Spleen (tissue), 11 donors: ENCODE data around the gene HK3. TPM values are rescaled to one million over a fixed set of nuclear protein-coding genes. Genes with fewer than 3 reads are reported as not detected.

ENCODE experiments used
- DNase-seq: peaks from one replicate; pipeline ENCODE4 v3.0.0-alpha.2; 2020
- H3K27ac ChIP-seq, 8 donors: fragments of 200-600 bp; sonication (generic) in 7 of 8; 1 replicate in 4 of 8; 2 replicates in 4 of 8; pipeline versions ENCODE4 v1.5.0 to v1.8.0; 2016 to 2021; ENCODE audit warnings: inconsistent platforms in 4 of 8, mild to moderate bottlenecking in 4 of 8, moderate library complexity in 1 of 8
- H3K27me3 ChIP-seq, 7 donors: fragments of 200-600 bp; sonication (generic) in 6 of 7; replicated peaks in 1 of 7; 1 replicate in 4 of 7; 2 replicates in 3 of 7; pipeline versions ENCODE4 v1.5.0 to v1.8.0; 2016 to 2021; ENCODE audit warnings: inconsistent platforms in 3 of 7, mild to moderate bottlenecking in 1 of 7
- H3K36me3 ChIP-seq, 6 donors: fragments of 200-600 bp; sonication (generic) in 5 of 6; 1 replicate in 4 of 6; 2 replicates in 2 of 6; pipeline versions ENCODE4 v1.5.0 to v1.8.0; 2016 to 2021; ENCODE audit warnings: inconsistent platforms in 2 of 6
- H3K4me1 ChIP-seq, 6 donors: fragments of 200-600 bp; sonication (generic) in 5 of 6; 1 replicate in 3 of 6; 2 replicates in 3 of 6; pipeline versions ENCODE4 v1.5.0 to v1.8.0; 2016 to 2021; ENCODE audit warnings: inconsistent platforms in 3 of 6
- H3K4me3 ChIP-seq, 8 donors: fragments of 200-600 bp; sonication (generic) in 7 of 8; 1 replicate in 4 of 8; 2 replicates in 4 of 8; pipeline versions ENCODE4 v1.5.0 to v1.8.0; 2016 to 2021; ENCODE audit warnings: inconsistent platforms in 4 of 8, mild to moderate bottlenecking in 4 of 8, moderate library complexity in 2 of 8
- H3K9me3 ChIP-seq, 8 donors: fragments of 200-600 bp; sonication (generic) in 7 of 8; 1 replicate in 4 of 8; 2 replicates in 4 of 8; pipeline versions ENCODE4 v1.5.0 to v1.8.0; 2016 to 2021; ENCODE audit warnings: inconsistent platforms in 4 of 8
- CTCF ChIP-seq, 11 experiments: fragments of 200-600 bp in 7 of 11; fragments of 450-650 bp in 4 of 11; sonication (generic) in 4 of 11; IDR thresholded peaks in 8 of 11; conservative IDR thresholded peaks in 3 of 11; 1 replicate in 7 of 11; 2 replicates in 4 of 11; pipeline versions ENCODE4 v1.4.0 to v1.8.0; 2016 to 2021; ENCODE audit warnings: antibody characterized with exemption in 11 of 11, inconsistent platforms in 4 of 11, mild to moderate bottlenecking in 1 of 11
- POLR2A ChIP-seq, 3 donors: fragments of 450-650 bp; IDR thresholded peaks; one replicate each; pipeline ENCODE4 v1.5.1; 2017; ENCODE audit warnings: antibody characterized with exemption in 3 of 3, mild to moderate bottlenecking in 1 of 3
- POLR2AphosphoS5 ChIP-seq, 3 donors: sonication (generic); formaldehyde crosslinking; IDR thresholded peaks; one replicate each; pipeline ENCODE4 v1.5.1; 2017; ENCODE audit warnings: antibody characterized with exemption in 3 of 3
- WGBS, 5 donors: extraction: QIAGEN DNeasy Blood & Tissue Kit in 3 of 5; methylation state at CpG; one replicate each; pipeline versions ENCODE4 v1.1.5 to v1.1.7; 2013 to 2018; 5-methylcytosine and 5-hydroxymethylcytosine counted together
- intact Hi-C: fragments of 100-400 bp; cut with DNase I; formaldehyde crosslinking; loops from one replicate; pipeline ENCODE4 v1.15.0; 2023; ENCODE audit warnings: low total_unique reads
- polyA plus RNA-seq, 3 donors: library from polyadenylated mRNA; stranded (reverse); fragments of 200-250 nt; gene quantifications; one replicate each; pipeline ENCODE4 v1.2.1, GENCODE V29; 2013
- total RNA-seq, 7 donors: library from RNA; depleted of rRNA in 3 of 7; stranded (reverse); fragments of >200 nt in 3 of 7; fragmentation: NEBNext Ultra II Directional in 4 of 7; extraction: Animal tissue kit (Norgen Biotek cat#: 25700) in 4 of 7; gene quantifications; one replicate each; pipeline versions ENCODE4 v1.1.0 to v1.2.1, GENCODE V29; 2016 to 2021
- donor health status: healthy with polysubstance abuse.
- donor health status: DM: no; HTN: no; CAD: no; lungs with moderate emphysema.
- donor health status: DM: no; HTN: no; CAD: no.
- donor health status: Bipolar disorder and iron deficiency.
- donor health status: healthy.
- donor health status: DM: no; HTN: no; CAD: no.
- donor health status: DM: yes; HTN: yes; CAD: no.

Gene HK3
- total and polyA plus RNA-seq, 10 donors = 38.8 to 369 (median 168) TPM

- H3K4me1 ChIP-seq = peaks cover 0 to 47% (median under 1%) of the 10 kb centered on the region in 6 donors
- peaks cover 0 to 81% (median 2%) of the 10 kb centered on the region in 6 donors for H3K36me3 ChIP-seq
- no peak for TF ChIP-seq POLR2AphosphoS5 (IDR thresholded peaks at IDR 0.05)
- no peak for TF ChIP-seq CTCF (IDR thresholded peaks at IDR 0.05 in 8 of 11, conservative IDR thresholded peaks at IDR 0.05 in 3 of 11)
- no peak for TF ChIP-seq POLR2A (IDR thresholded peaks at IDR 0.05)
- H3K9me3 ChIP-seq = no peaks in the 10 kb centered on the region
- DNase-seq = peak; percentile 34
- H3K4me3 ChIP-seq = no peak overlapping the region
- WGBS, 5 donors = 68 to 85% (median 76%) methylated on average over 8 to 9 of the region's 9 CpGs
- H3K27ac ChIP-seq = peak overlapping the region in 3 of 8 donors; percentile 86 to 89 (median 88)
- intact Hi-C loops = no loop called here
- peaks cover 0 to 10% (median 0%) of the 10 kb centered on the region in 7 donors for H3K27me3 ChIP-seq
Measured at GRCh38 chr5:176890455-176891330, 8.5 kb downstream of the HK3 start.

GRCh38 chr5:176889321-176890280, 9.5 kb downstream of the HK3 start:
- H3K27me3 ChIP-seq = peaks cover 0 to 10% (median 0%) of the 10 kb centered on the region in 7 donors
- H3K4me1 ChIP-seq = peaks cover 0 to 44% (median 0%) of the 10 kb centered on the region in 6 donors
- no peak overlapping the region for H3K27ac ChIP-seq
- no peak for DNase-seq
- no peak for TF ChIP-seq POLR2A (IDR thresholded peaks at IDR 0.05)
- no peak for TF ChIP-seq CTCF (IDR thresholded peaks at IDR 0.05 in 8 of 11, conservative IDR thresholded peaks at IDR 0.05 in 3 of 11)
- peak in 1 of 3 donors; percentile 45 for TF ChIP-seq POLR2AphosphoS5 (IDR thresholded peaks at IDR 0.05)
- H3K36me3 ChIP-seq = peaks cover 0 to 92% (median 2%) of the 10 kb centered on the region in 6 donors
- no peaks in the 10 kb centered on the region for H3K9me3 ChIP-seq
- intact Hi-C loops = no loop called here
- WGBS, 5 donors = 83 to 94% (median 91%) methylated on average over 23 to 24 of the region's 24 CpGs
- no peak overlapping the region for H3K4me3 ChIP-seq

- no peaks in the 10 kb centered on the region for H3K9me3 ChIP-seq
- 54 to 80% (median 71%) methylated on average over 1 of the region's 1 CpG for WGBS, 5 donors
- H3K27ac ChIP-seq = no peak overlapping the region
- H3K27me3 ChIP-seq = peaks cover 0 to 10% (median 0%) of the 10 kb centered on the region in 7 donors
- TF ChIP-seq CTCF (IDR thresholded peaks at IDR 0.05 in 8 of 11, conservative IDR thresholded peaks at IDR 0.05 in 3 of 11) (no peak), POLR2A (IDR thresholded peaks at IDR 0.05) (no peak), POLR2AphosphoS5 (IDR thresholded peaks at IDR 0.05) (no peak)
- H3K4me3 ChIP-seq = no peak overlapping the region
- DNase-seq = no peak
- H3K36me3 ChIP-seq = peaks cover 0 to 94% (median 2%) of the 10 kb centered on the region in 6 donors
- intact Hi-C loops = no loop called here
- peaks cover 0 to 36% (median 0%) of the 10 kb centered on the region in 6 donors for H3K4me1 ChIP-seq
Measured at GRCh38 chr5:176888865-176889165, 10.3 kb downstream of the HK3 start.
